CD8-positive, alpha-beta memory T cell (primary cell): ENCODE results near the gene TMEM88. TPM values are rescaled to one million over a fixed set of nuclear protein-coding genes. Genes with fewer than 3 reads are reported as not detected.

Experiments used
- CTCF ChIA-PET: fragments of 350-600 bp; sonication (Branson Sonifier 250); formaldehyde crosslinking; loops from one replicate; lab custom pipeline; 2021; ENCODE audit warnings: antibody characterized with exemption; lab: Charles Lee
- POLR2A ChIA-PET: fragments of 350-600 bp; sonication (Branson Sonifier 250); formaldehyde crosslinking; loops from one replicate; lab custom pipeline; 2021; ENCODE audit warnings: antibody characterized with exemption; lab: Charles Lee
- DNase-seq, 5 donors: peaks; one replicate each; pipeline versions ENCODE4 v3.0.0 to v3.0.0-alpha.2; 2020 to 2022; ENCODE audit warnings: mixed read lengths in 1 of 5
- H3K27ac ChIP-seq: one replicate; pipeline ENCODE4 v1.7.0; 2013; ENCODE audit warnings: low read depth, mild to moderate bottlenecking, low read length, moderate library complexity
- H3K27me3 ChIP-seq: 2 replicates; pipeline ENCODE4 v1.7.0; 2013; ENCODE audit warnings: low read length, mild to moderate bottlenecking; ENCODE audit not compliant: insufficient read depth, poor library complexity, severe bottlenecking
- H3K36me3 ChIP-seq: 2 replicates; pipeline ENCODE4 v1.7.0; 2013; ENCODE audit warnings: mild to moderate bottlenecking, low read length, moderate library complexity; ENCODE audit not compliant: insufficient read depth
- H3K4me1 ChIP-seq: 2 replicates; pipeline ENCODE4 v1.7.0; 2013; ENCODE audit warnings: mild to moderate bottlenecking, low read length, moderate library complexity; ENCODE audit not compliant: insufficient read depth
- H3K4me3 ChIP-seq: 2 replicates; pipeline ENCODE4 v1.7.0; 2013; ENCODE audit warnings: mild to moderate bottlenecking, low read length
- H3K9me3 ChIP-seq: 2 replicates; pipeline ENCODE4 v1.7.0; 2013; ENCODE audit warnings: mild to moderate bottlenecking, low read length
- H3K27ac Mint-ChIP-seq, 8 donors: one replicate each; pipeline ENCODE4 v1.8.0; 2020 to 2021; ENCODE audit warnings: mixed read lengths in 8 of 8, mild to moderate bottlenecking in 6 of 8, inconsistent platforms in 3 of 8, moderate library complexity in 3 of 8
- H3K27me3 Mint-ChIP-seq, 2 donors: one replicate each; pipeline ENCODE4 v1.8.0; 2020 to 2021; ENCODE audit warnings: mixed read lengths in 2 of 2, mild to moderate bottlenecking in 1 of 2, moderate library complexity in 1 of 2
- H3K36me3 Mint-ChIP-seq, 3 donors: one replicate each; pipeline ENCODE4 v1.8.0; 2020 to 2021; ENCODE audit warnings: mixed read lengths in 3 of 3, inconsistent platforms in 1 of 3, mild to moderate bottlenecking in 1 of 3
- H3K4me1 Mint-ChIP-seq, 3 donors: one replicate each; pipeline ENCODE4 v1.8.0; 2020 to 2021; ENCODE audit warnings: mixed read lengths in 3 of 3, inconsistent platforms in 1 of 3, mild to moderate bottlenecking in 1 of 3
- H3K4me3 Mint-ChIP-seq, 7 donors: one replicate each; pipeline ENCODE4 v1.8.0; 2020 to 2021; ENCODE audit warnings: mixed read lengths in 7 of 7, mild to moderate bottlenecking in 6 of 7, moderate library complexity in 4 of 7, inconsistent platforms in 2 of 7
- H3K9me3 Mint-ChIP-seq, 5 donors: one replicate each; pipeline ENCODE4 v1.8.0; 2020 to 2022; ENCODE audit warnings: mixed read lengths in 5 of 5, mild to moderate bottlenecking in 3 of 5, moderate library complexity in 2 of 5, inconsistent platforms in 1 of 5
- polyA plus RNA-seq: library from polyadenylated mRNA; unstranded; fragments of 300-500 nt; fragmentation: Illumina TruSeq; gene quantifications from one replicate; pipeline ENCODE4 v1.2.3, GENCODE V29; 2021
- total RNA-seq, 2 experiments: library from RNA; stranded (reverse); gene quantifications; one replicate each; pipeline ENCODE4 v1.2.3, GENCODE V29; 2021

TMEM88 gene
- total and polyA plus RNA-seq, 3 experiments from 2014 or later, result 5.3 to 5.5 TPM; not detected in 1

DNA sequence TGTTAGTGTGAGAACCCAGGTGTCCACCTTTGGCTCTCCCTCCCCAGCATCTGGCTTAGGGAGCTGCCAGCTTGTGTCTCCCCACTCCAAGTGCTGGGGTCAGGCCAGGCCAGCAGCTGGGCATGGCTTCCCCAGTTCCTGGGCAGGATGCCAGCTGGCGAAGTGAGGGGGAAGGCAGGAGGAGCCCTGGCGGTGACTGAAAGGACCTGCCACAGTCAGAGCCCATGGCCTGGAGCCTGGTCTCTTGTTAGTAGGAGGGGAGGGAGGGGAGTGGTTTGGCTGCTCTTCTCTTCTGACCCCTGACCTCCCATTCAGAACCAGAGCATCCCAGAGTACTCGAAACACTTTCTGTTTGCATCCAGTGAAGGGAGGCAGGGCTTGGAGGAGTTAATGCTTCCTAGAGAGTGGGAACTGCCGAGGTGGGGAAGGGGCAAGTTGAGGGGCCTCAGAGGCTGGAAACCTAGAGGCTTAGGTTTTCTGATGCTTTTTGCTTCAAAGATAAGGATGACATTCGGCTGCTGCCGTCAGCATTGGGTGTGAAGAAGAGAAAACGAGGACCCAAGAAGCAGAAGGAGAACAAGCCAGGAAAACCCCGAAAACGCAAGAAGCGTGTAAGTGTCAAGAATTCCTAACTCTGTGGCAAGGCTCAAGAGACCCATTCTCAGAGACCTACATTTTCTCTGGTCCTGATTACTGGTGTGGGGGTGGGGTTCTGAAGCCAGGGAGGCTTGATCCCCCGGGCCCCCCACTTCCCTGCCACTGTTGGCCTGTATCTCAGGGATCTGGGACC lies 34.5 kb downstream of the TMEM88 start:
- DNase-seq, result peak in 2 of 5 donors; percentile 20 to 31
- peaks cover 2 to 52% (median 11%) of the 10 kb centered on the region in 3 donors for H3K36me3 Mint-ChIP-seq
- Histone ChIP-seq H3K9me3 (no peaks in the 10 kb centered on the region), H3K4me1 (peaks cover 27% of the 10 kb centered on the region), H3K27me3 (no peaks in the 10 kb centered on the region), H3K36me3 (peaks cover 43% of the 10 kb centered on the region), H3K4me3 (no peak overlapping the region), H3K27ac (no peak overlapping the region)
- peak overlapping the region in 2 of 8 donors; percentile 37 to 41 for H3K27ac Mint-ChIP-seq
- peaks cover 0 to 2% (median 0%) of the 10 kb centered on the region in 5 donors for H3K9me3 Mint-ChIP-seq
- peaks cover 0 to 3% of the 10 kb centered on the region in 2 donors for H3K27me3 Mint-ChIP-seq
- peak overlapping the region in 1 of 7 donors; percentile 5 for H3K4me3 Mint-ChIP-seq
- H3K4me1 Mint-ChIP-seq, result peaks cover 10 to 21% (median 14%) of the 10 kb centered on the region in 3 donors
- POLR2A ChIA-PET, result interaction anchor here (0.7 kb wide), 1 partner anchor 79 kb away, joined by 3 read pairs; no protein-coding TSS in a partner anchor
- CTCF ChIA-PET, result interaction anchor here (0.9 to 1.0 kb wide), 2 partner anchors 27 to 101 kb away, joined by 3 to 4 read pairs; no protein-coding TSS in a partner anchor

DNA sequence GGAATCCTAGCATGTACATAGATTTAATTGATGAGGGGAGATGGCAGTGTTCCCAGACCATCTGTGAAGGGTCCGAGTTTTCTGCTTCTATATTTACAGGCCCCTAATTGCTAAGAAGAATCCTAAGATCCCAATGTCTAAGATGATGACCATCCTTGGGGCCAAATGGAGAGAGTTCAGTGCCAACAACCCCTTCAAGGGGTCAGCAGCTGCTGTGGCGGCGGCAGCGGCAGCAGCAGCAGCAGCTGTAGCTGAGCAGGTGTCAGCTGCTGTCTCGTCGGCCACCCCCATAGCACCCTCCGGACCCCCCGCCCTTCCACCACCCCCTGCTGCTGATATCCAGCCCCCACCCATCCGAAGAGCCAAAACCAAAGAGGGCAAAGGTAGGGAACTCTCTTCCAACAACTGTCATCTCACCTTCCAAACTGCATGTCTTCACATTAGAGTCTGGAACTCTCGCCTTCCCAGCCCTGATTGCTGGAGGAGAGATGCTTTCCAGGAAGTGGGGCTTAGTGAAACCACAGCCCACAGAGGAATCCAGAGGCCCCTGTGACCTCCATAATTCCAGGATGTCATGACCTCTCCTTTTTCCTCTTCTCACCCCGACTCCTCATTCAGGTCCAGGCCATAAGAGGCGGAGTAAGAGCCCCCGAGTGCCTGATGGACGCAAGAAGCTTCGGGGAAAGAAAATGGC lies 38.5 kb downstream of the TMEM88 start:
- Mint-ChIP-seq H3K36me3 (peaks cover 21 to 82% (median 33%) of the 10 kb centered on the region in 3 donors), H3K4me3 (peak overlapping the region in 1 of 7 donors; percentile 27), H3K27ac (peak overlapping the region in 1 of 8 donors; percentile 60), H3K9me3 (no peaks in the 10 kb centered on the region), H3K27me3 (no peaks in the 10 kb centered on the region), H3K4me1 (peaks cover 15 to 18% (median 18%) of the 10 kb centered on the region in 3 donors)
- H3K27ac ChIP-seq, result no peak overlapping the region
- no peak overlapping the region for H3K4me3 ChIP-seq
- ChIA-PET CTCF (interaction anchor here (1.0 to 1.1 kb wide), 2 partner anchors 25 to 30 kb away, joined by 3 read pairs; no protein-coding TSS in a partner anchor), POLR2A (no interaction called here)
- H3K9me3 ChIP-seq, result no peaks in the 10 kb centered on the region
- H3K36me3 ChIP-seq, result peaks cover 74% of the 10 kb centered on the region
- no peak for DNase-seq
- H3K4me1 ChIP-seq, result peaks cover 16% of the 10 kb centered on the region
- no peaks in the 10 kb centered on the region for H3K27me3 ChIP-seq

DNA sequence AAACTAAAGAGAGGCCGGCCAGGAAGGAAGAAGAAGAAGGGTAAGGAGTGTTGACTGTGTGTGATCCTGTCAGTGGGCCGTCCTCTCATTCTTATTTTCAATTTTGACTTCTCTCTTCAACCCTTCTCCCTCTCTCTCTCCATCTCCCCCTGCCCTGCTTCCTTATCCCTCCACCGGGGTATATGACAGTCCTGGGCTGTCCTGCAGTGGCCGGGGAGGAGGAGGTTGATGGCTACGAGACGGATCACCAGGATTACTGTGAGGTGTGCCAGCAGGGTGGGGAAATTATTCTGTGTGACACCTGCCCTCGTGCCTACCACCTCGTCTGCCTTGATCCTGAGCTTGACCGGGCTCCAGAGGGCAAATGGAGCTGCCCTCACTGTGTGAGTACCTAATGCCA lies 39.4 kb downstream of the TMEM88 start:
- Histone ChIP-seq H3K4me1 (peaks cover 7% of the 10 kb centered on the region), H3K27me3 (no peaks in the 10 kb centered on the region), H3K9me3 (no peaks in the 10 kb centered on the region), H3K4me3 (no peak overlapping the region), H3K27ac (no peak overlapping the region), H3K36me3 (peaks cover 83% of the 10 kb centered on the region)
- Mint-ChIP-seq H3K4me1 (peaks cover 15 to 18% (median 16%) of the 10 kb centered on the region in 3 donors), H3K27me3 (no peaks in the 10 kb centered on the region), H3K9me3 (no peaks in the 10 kb centered on the region), H3K27ac (peak overlapping the region in 3 of 8 donors; percentile 26 to 61 (median 36)), H3K36me3 (peaks cover 21 to 91% (median 33%) of the 10 kb centered on the region in 3 donors), H3K4me3 (no peak overlapping the region)
- DNase-seq, result no peak
- CTCF ChIA-PET, result no interaction called here
- POLR2A ChIA-PET, result no interaction called here

DNA sequence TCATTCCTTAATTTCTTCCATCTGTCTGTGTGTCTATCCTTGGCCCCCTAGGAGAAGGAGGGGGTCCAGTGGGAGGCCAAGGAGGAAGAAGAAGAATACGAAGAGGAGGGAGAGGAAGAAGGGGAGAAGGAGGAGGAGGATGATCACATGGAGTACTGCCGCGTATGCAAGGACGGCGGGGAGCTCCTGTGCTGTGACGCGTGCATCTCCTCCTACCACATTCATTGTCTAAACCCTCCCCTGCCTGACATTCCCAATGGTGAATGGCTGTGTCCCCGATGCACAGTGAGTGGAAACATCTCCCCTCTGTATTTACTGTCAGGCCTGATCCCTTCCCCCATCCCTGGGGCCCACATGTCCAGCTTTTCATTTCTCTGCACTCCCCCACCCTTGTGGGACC lies 40.0 kb downstream of the TMEM88 start:
- peaks cover 21 to 91% (median 39%) of the 10 kb centered on the region in 3 donors for H3K36me3 Mint-ChIP-seq
- POLR2A ChIA-PET, result no interaction called here

DNA sequence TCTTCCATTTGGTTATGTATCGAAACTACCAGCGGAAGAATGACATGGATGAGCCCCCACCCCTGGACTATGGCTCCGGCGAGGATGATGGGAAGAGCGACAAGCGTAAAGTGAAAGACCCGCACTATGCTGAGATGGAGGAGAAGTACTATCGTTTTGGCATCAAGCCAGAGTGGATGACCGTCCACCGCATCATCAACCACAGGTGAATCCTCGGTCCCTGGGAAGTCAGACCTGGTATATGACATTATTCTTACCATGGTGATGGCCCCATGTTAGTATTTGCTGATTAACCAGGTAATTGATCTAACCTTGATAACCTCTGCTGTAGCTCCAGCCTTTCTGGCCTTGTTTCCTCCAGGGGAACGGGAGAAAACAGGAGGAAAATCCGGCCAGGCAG lies 42.2 kb downstream of the TMEM88 start:
- Mint-ChIP-seq H3K27ac (peak overlapping the region in 1 of 8 donors; percentile 12), H3K36me3 (peaks cover 21 to 90% (median 46%) of the 10 kb centered on the region in 3 donors), H3K27me3 (no peaks in the 10 kb centered on the region), H3K4me1 (peaks cover 5 to 6% (median 6%) of the 10 kb centered on the region in 3 donors), H3K9me3 (no peaks in the 10 kb centered on the region), H3K4me3 (no peak overlapping the region)
- H3K36me3 ChIP-seq, result peaks cover 83% of the 10 kb centered on the region
- no peaks in the 10 kb centered on the region for H3K4me1 ChIP-seq
- no peaks in the 10 kb centered on the region for H3K9me3 ChIP-seq
- CTCF ChIA-PET, result interaction anchor here (1.0 to 3.0 kb wide), 5 partner anchors 15 to 64 kb away, joined by 3 to 16 read pairs (median 5); partner anchors contain the start of gene RNF227
- no peak overlapping the region for H3K4me3 ChIP-seq
- H3K27me3 ChIP-seq, result no peaks in the 10 kb centered on the region
- DNase-seq, result no peak
- no peak overlapping the region for H3K27ac ChIP-seq
- POLR2A ChIA-PET, result no interaction called here

More for the DNA sequence above, 40.0 kb downstream of the TMEM88 start:
- H3K27me3 ChIP-seq, result no peaks in the 10 kb centered on the region
- peaks cover 84% of the 10 kb centered on the region for H3K36me3 ChIP-seq
- H3K27ac ChIP-seq, result no peak overlapping the region
- H3K27ac Mint-ChIP-seq, result peak overlapping the region in 5 of 8 donors; percentile 5 to 40 (median 26)
- H3K9me3 Mint-ChIP-seq, result no peaks in the 10 kb centered on the region
- no peak overlapping the region for H3K4me3 ChIP-seq
- no peaks in the 10 kb centered on the region for H3K27me3 Mint-ChIP-seq
- CTCF ChIA-PET, result no interaction called here
- H3K9me3 ChIP-seq, result no peaks in the 10 kb centered on the region
- DNase-seq, result no peak
- peaks cover 13 to 17% (median 15%) of the 10 kb centered on the region in 3 donors for H3K4me1 Mint-ChIP-seq
- peaks cover under 1% of the 10 kb centered on the region for H3K4me1 ChIP-seq
- no peak overlapping the region for H3K4me3 Mint-ChIP-seq

DNA sequence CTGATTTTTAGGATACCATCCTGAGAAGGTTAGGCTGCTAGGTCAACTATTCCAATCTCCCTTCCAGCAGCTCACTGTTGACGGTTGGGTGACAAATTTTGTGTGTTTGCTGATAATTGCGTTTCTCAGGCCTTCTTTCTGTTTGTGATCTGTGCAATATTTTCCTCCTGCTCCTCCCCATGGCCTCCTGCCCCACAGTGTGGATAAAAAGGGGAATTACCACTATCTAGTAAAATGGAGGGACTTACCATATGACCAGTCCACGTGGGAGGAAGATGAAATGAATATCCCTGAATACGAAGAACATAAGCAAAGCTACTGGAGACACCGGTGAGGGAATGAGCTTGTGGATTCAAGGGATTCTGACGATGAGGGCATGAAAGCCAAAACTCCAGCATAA lies 42.9 kb downstream of the TMEM88 start:
- peaks cover 21 to 92% (median 48%) of the 10 kb centered on the region in 3 donors for H3K36me3 Mint-ChIP-seq
- no peaks in the 10 kb centered on the region for H3K4me1 ChIP-seq
- CTCF ChIA-PET, result interaction anchor here (0.5 to 3.0 kb wide), 8 partner anchors 15 to 93 kb away, joined by 3 to 16 read pairs (median 5); partner anchors contain the start of gene RNF227
- no peak overlapping the region for H3K4me3 ChIP-seq
- no peaks in the 10 kb centered on the region for H3K9me3 ChIP-seq
- H3K4me1 Mint-ChIP-seq, result peaks cover 4 to 6% (median 5%) of the 10 kb centered on the region in 3 donors
- no peak overlapping the region for H3K27ac ChIP-seq
- peak overlapping the region in 7 of 8 donors; percentile 12 to 70 (median 26) for H3K27ac Mint-ChIP-seq
- no peaks in the 10 kb centered on the region for H3K27me3 Mint-ChIP-seq
- DNase-seq, result no peak
- H3K36me3 ChIP-seq, result peaks cover 86% of the 10 kb centered on the region
- H3K27me3 ChIP-seq, result no peaks in the 10 kb centered on the region
- no peaks in the 10 kb centered on the region for H3K9me3 Mint-ChIP-seq
- POLR2A ChIA-PET, result interaction anchor here (1.4 kb wide), 1 partner anchor 40 kb away, joined by 4 read pairs; the partner anchor contains the start of genes CYB5D1 and NAA38
- no peak overlapping the region for H3K4me3 Mint-ChIP-seq

DNA sequence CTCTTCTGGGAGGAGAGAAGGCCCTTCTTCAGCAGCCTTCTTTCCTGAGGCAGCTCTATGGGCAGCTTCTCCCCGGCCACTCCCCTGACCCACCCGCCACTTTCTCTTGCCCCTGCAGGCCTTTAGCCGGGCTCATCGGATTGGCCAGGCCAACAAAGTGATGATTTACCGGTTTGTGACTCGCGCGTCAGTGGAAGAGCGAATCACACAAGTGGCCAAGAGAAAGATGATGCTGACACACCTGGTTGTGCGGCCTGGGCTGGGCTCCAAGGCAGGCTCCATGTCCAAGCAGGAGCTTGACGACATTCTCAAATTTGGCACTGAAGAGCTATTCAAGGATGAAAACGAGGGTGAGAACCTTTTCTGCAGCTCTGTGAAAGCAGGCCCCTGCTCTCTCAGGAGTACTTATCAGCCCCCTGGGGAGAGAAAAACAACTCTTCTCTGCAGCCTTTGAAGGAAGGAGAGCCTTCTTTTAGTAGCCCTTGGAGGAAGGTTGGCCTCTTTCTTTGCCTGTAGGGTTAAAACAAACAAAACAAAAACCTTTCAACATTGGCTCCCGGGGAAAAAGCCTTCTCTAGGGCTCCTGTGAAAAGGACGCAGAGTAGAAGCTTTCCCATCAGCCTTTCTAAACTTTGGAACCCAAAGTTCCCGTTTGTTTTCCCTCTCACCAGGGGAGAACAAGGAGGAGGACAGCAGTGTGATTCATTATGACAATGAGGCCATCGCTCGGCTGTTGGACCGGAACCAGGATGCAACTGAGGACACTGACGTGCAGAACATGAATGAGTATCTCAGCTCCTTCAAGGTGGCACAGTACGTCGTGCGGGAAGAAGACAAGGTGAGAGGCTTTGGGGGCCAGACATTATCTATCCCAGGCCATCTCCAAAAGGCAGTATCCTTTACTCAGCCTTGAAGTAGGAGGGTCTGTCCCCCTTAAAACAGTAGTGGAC lies 48.6 kb downstream of the TMEM88 start:
- peak overlapping the region in 4 of 8 donors; percentile 7 to 75 (median 50) for H3K27ac Mint-ChIP-seq
- Histone ChIP-seq H3K4me3 (no peak overlapping the region), H3K36me3 (peaks cover 93% of the 10 kb centered on the region), H3K9me3 (no peaks in the 10 kb centered on the region), H3K27me3 (no peaks in the 10 kb centered on the region), H3K4me1 (no peaks in the 10 kb centered on the region), H3K27ac (no peak overlapping the region)
- H3K27me3 Mint-ChIP-seq, result no peaks in the 10 kb centered on the region
- peaks cover 10 to 97% (median 46%) of the 10 kb centered on the region in 3 donors for H3K36me3 Mint-ChIP-seq
- H3K4me3 Mint-ChIP-seq, result no peak overlapping the region
- no peak for DNase-seq
- ChIA-PET CTCF (interaction anchor here (1.2 kb wide), 1 partner anchor 10 kb away, joined by 4 read pairs; no protein-coding TSS in a partner anchor), POLR2A (no interaction called here)
- no peaks in the 10 kb centered on the region for H3K9me3 Mint-ChIP-seq
- H3K4me1 Mint-ChIP-seq, result peaks cover 0 to 4% (median 3%) of the 10 kb centered on the region in 3 donors
